HG02943 (cell line): ENCODE data around the gene GOT1.

Experiments used
- ATAC-seq: cut with Tn5 transposase; IDR thresholded peaks from one replicate; pipeline ENCODE4 v1.9.1; 2021; ENCODE audit warnings: mild to moderate bottlenecking, low read depth, moderate library complexity; ENCODE audit not compliant: unreplicated experiment

GOT1 gene

DNA sequence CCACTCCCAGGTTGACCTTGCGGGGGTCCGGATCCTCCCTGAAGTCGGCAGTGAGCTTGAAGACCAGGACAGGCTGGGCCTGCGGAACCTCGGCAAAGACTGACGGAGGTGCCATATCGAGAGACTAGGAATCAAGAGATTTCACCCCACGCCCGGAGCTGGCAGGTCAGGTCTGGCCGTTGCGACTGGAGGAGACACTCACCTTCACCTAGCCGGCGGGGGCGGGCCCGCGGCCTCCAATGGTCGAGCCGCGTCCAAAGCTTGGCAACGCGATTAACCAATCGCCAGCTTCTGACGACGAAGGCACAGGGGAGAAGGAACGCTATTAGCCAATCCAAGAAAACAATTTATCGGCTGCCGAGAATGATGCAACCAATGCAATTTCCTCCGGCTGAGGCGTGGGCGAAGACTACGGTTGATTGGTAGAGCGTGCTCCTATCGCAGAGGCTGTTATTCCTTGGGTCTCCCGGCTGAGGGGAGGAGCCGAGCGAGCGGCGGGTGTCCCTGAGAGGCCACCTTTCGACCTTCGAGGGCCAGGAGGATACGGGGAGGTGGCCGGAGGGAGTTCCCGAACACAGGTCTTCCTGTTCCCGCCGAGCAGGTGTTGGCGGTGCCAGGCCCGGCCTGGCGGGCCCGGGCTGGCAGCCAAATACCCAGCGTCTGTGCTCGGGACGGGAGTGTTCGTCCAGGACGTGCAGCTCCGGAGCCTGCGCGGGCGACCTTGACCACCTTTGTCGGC is at the start of gene GOT1:
GOT1 (minus strand) TSS at position 174 of the 739 bp plus-strand sequence; CDS start at position 115, 59 bp downstream.
- peak; percentile 94 for ATAC-seq

GRCh38 chr10:99470327-99470726 is 39.9 kb upstream of the GOT1 start:
- ATAC-seq = no peak

DNA sequence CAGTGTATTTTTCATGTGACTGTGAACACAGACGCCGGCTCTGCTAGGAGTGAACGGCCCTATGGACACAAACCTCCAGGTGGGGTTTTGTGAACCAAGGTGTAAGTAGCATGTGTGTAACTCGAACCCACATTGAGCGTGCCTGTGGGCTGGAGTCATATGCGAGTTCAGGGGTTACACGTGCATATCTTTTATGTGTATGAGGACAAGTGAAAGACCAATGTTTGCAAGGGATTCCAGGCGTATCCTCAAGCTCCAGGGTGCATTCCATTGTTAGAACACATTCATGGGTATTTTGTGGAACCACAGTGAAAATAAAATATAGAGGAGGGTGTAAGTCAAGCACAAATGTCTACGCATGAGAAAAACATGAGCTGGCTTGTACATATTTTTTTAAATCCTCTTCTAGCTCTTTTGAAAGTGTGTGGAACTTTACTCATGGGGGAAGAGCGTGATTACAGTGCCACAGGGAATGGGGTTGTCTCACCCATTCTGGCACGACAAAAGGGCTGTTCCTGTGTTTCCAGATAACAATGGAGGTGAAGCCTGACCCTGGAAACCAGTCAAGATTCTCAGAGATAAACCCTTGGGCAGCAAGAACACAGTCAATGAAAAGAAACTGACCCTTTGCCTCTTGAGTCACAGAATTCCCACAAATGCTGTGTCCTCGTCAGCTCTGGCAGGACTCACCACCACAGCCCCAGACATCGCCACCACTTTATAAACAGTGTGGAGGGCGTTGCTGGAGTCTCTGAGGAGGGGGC is 37.0 kb upstream of the GOT1 start:
- ATAC-seq = no peak

DNA sequence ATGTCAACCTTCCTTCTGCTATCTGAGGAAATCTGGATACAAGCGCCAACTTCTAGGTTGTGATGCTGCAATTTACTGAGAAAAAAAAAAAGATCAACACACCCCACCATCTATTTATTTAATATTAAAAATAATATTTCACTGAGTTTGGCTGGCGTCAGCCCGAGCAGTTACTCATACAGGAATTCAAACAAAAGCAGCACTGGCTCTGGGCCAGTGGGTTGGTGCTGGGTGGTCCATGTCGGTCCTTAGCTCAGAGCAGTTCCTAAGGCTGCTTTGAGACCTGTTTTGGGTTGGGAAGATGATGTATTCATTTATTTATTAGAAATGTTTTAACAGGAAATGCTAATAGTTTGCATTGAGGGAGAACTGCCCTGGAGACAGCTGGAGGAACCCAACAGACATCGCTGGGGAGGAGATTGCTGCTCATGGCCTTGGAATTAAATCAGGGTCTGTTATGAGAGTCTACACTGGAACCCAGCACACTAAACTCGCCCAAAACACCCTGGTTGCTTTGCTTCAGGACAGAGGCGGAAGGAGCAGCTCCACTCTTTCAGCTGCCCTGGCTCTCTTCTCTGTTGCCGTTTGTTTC is 36.3 kb upstream of the GOT1 start:
- no peak for ATAC-seq

DNA sequence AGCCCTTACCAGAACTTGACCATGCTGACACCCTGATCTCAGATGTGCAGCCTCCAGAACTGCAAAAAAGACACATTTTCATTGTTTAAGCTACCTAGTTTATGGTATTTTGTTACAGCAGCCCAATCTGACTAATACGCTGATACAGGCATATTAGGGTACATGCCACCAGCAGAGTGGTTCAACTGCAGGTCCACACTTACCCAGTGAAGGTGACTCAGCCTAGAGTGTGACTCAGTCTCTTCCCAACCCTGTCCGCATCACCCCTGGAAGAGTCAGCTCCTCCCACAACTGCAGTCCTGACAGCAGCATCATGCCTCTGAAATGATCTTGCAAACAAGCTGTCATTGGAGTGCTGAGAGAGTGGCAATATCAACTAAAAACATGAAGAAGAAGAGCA is 30.8 kb upstream of the GOT1 start:
- ATAC-seq = no peak

GRCh38 chr10:99460070-99460469 is 29.6 kb upstream of the GOT1 start:
- no peak for ATAC-seq

DNA sequence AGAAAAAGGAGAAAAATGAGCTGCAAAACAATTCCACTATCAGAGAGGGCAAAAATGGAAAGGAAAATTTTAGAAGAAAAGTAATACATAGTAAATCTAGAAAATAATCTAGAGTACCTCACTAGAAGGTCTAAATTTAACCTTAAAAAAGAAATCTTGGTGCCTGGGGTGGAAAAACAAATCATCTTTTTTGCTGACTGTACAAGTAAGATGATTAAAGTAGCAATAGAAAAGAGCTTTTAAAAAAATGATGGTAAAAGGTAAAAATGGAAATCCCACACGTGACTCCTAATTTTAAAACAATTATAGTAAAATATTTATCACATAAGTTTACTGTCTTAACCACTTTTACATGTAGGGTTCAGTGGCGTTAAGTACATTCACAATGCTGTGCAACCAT is 28.8 kb upstream of the GOT1 start:
- ATAC-seq = no peak

GRCh38 chr10:99457813-99458212 is 27.4 kb upstream of the GOT1 start:
- ATAC-seq = no peak

DNA sequence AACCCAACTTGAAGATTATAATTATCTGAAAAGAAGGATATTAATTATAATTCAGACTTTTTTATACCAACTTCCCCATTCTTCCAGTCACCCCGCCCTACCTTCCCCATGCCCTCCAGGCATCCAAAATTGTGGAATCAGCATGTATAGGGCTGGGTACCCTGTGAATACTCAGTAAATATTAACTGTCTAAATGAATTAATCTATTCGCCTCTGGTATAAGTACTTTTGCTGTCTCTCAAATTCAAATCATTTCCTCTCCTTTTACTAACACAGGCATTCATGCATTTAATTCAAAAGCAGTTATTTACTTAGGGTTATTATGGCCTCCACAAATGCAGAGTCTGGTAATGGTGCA is 26.5 kb upstream of the GOT1 start:
- no peak for ATAC-seq

DNA sequence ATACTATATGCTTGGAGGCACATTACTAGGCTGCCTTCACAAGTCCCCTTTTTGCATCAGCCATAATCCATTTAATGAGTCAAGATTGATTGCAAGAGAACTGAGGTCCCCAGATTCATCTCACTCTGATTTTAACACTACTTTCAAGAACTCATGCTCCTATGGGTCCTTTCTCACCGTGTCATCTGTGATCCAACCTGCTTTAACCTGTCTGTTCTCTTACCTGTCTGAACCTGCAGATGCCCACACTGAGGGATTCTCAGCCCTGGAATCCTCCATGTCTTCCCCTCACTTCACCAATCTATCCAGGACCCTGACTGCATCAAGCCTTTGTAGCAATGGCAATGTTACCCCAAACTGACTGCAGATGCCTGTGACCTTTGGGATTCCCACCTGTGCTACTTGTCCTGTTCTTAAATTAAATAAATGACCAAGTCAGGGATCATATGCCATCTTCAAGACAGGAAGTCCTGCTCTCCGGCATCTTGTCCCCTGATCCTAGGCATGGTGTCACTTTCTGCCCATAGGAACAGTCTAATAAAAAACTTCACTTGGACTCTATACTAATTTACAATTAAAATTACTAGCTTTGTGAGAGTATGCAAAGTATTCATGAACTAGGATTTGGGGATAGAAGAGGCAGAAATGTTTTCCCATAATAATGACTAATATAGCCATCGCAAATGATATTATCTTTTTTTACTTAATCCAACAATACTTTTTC is 25.9 kb upstream of the GOT1 start:
- no peak for ATAC-seq

- no peak for ATAC-seq
Measured at GRCh38 chr10:99451981-99452380, 21.6 kb upstream of the GOT1 start.

DNA sequence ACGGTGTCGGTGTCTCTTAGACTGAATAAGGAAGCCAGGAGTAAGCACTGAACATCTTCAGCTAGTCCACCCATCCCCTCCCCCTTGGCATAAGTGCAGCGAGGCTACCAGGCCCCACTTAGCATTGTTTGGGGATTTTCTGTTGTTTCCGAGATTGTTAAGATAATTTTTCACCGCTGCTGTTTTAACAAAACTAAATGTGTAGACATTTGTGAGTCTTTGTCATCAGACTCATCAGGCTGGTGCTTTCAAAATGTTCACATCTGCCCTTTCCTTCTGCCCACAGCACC is 21.0 kb upstream of the GOT1 start:
- ATAC-seq = no peak

GRCh38 chr10:99450624-99451498 is 20.4 kb upstream of the GOT1 start:
- no peak for ATAC-seq

DNA sequence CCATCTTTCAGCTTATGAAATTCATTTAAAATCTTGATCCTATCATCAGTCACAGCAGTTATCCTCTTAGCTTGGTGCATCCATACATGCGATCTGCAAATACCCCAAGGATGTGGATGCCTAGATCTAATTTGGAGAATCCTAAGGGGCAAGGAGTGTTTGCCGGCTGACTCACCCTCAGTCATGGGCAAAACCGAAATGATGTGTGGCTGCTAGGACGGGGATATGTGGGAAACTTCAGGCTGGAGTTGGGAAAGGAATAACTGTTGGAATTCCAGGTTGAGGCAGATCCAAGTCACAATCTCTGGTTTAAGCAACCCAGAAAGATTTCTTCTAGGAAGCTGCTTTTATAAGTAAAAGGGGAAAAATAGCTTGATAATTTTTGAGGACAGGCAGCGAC is 19.7 kb upstream of the GOT1 start:
- no peak for ATAC-seq

- no peak for ATAC-seq
Measured at GRCh38 chr10:99449023-99449422, 18.6 kb upstream of the GOT1 start.

- no peak for ATAC-seq
Measured at GRCh38 chr10:99444383-99445045, 14.1 kb upstream of the GOT1 start.

GRCh38 chr10:99443500-99443899 is 13.1 kb upstream of the GOT1 start:
- no peak for ATAC-seq

DNA sequence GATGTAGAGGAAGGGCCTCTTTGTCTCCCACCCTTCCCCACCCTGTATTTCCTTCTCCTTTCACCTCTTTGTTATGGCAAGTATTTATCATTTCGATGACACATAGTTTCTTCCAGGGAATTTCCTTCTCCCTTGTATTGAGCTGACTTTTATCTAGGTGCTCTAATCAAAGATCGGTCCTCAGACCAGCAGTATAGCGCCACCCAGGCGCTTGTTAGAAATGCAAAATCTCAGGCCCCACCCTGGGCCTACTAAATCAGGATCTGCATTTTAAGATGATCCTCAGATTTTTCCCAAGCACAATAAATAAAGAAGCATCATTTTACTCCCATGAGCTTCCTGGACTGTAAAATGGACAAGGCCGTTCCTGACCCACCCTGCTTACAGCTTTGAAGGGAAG is 12.0 kb upstream of the GOT1 start:
- no peak for ATAC-seq

GRCh38 chr10:99438890-99439289 is 8.5 kb upstream of the GOT1 start:
- ATAC-seq = no peak
